ENCODE results near the gene MCHR1. TPM values are rescaled to one million over a fixed set of nuclear protein-coding genes. Genes with fewer than 3 reads are reported as not detected.

MCHR1 gene
- total and polyA plus RNA-seq, 12 donors = 0.15 to 1.5 (median 0.37) TPM; not detected in 1

GRCh38 chr22:40679964-40680818, 907 bp downstream of the MCHR1 start:
- intact Hi-C loops (cut with DNase I) = loop anchor here in 4 of 10 donors (5.0 to 10.0 kb wide), 4 partner anchors 75 to 215 kb away; no protein-coding TSS in a partner anchor
- Histone ChIP-seq H3K9me3 (no peaks in the 10 kb centered on the region), H3K4me1 (peaks cover 6 to 50% (median 25%) of the 10 kb centered on the region in 9 donors), H3K36me3 (no peaks in the 10 kb centered on the region), H3K27ac (peak overlapping the region in 2 of 10 donors; percentile 31 to 53), H3K4me3 (peak overlapping the region in 6 of 10 donors; percentile 5 to 46 (median 40)), H3K27me3 (peaks cover 0 to 22% (median 0%) of the 10 kb centered on the region in 7 donors)
- DNase-seq (no peak), ATAC-seq (peak in 1 of 8 donors; percentile 28)
- WGBS, 2 donors = 41 to 43% methylated on average over 9 of the region's 9 CpGs
- no peak for TF ChIP-seq CTCF (IDR thresholded peaks at IDR 0.05)

- Histone ChIP-seq H3K4me1 (peaks cover 6 to 50% (median 25%) of the 10 kb centered on the region in 9 donors), H3K27me3 (peaks cover 0 to 22% (median 0%) of the 10 kb centered on the region in 7 donors), H3K27ac (peak overlapping the region in 2 of 10 donors; percentile 31 to 53), H3K4me3 (no peak overlapping the region), H3K36me3 (no peaks in the 10 kb centered on the region), H3K9me3 (no peaks in the 10 kb centered on the region)
- TF ChIP-seq CTCF (IDR thresholded peaks at IDR 0.05) = no peak
- 90 to 93% methylated on average over 15 of the region's 15 CpGs for WGBS, 2 donors
- no peak for ATAC-seq
- no peak for DNase-seq
- intact Hi-C loops (cut with DNase I) = loop anchor here in 4 of 10 donors (5.0 to 10.0 kb wide), 4 partner anchors 74 to 214 kb away; no protein-coding TSS in a partner anchor
Measured at GRCh38 chr22:40680819-40681183, 1.5 kb downstream of the MCHR1 start.

- intact Hi-C loops (cut with DNase I) = loop anchor here in 4 of 10 donors (5.0 to 10.0 kb wide), 4 partner anchors 73 to 213 kb away; no protein-coding TSS in a partner anchor
- WGBS, 2 donors = 95 to 97% methylated on average over 19 of the region's 19 CpGs
- H3K4me3 ChIP-seq = no peak overlapping the region
- peaks cover 6 to 43% (median 25%) of the 10 kb centered on the region in 9 donors for H3K4me1 ChIP-seq
- ATAC-seq (no peak), DNase-seq (no peak)
- H3K36me3 ChIP-seq = no peaks in the 10 kb centered on the region
- H3K27ac ChIP-seq = no peak overlapping the region
- no peaks in the 10 kb centered on the region for H3K9me3 ChIP-seq
- no peak for TF ChIP-seq CTCF (IDR thresholded peaks at IDR 0.05)
- peaks cover 0 to 22% (median 0%) of the 10 kb centered on the region in 7 donors for H3K27me3 ChIP-seq
Measured at GRCh38 chr22:40681451-40681850, 2.2 kb downstream of the MCHR1 start.

GRCh38 chr22:40684728-40685127, 5.4 kb downstream of the MCHR1 start:
- Histone ChIP-seq H3K9me3 (no peaks in the 10 kb centered on the region), H3K36me3 (no peaks in the 10 kb centered on the region), H3K27me3 (peaks cover 0 to 9% (median 0%) of the 10 kb centered on the region in 7 donors), H3K4me1 (peaks cover 0 to 30% (median 14%) of the 10 kb centered on the region in 9 donors), H3K4me3 (no peak overlapping the region), H3K27ac (no peak overlapping the region)
- no peak for TF ChIP-seq CTCF (IDR thresholded peaks at IDR 0.05)
- intact Hi-C loops (cut with DNase I) = loop anchor here in 4 of 10 donors (5.0 to 10.0 kb wide), 4 partner anchors 70 to 210 kb away; no protein-coding TSS in a partner anchor
- no peak for ATAC-seq
- 57 to 67% methylated on average over 9 of the region's 9 CpGs for WGBS, 2 donors
- no peak for DNase-seq

Measured in heart right ventricle (tissue), 16 donors.